OCI-LY3 (cell line): Measurements from ENCODE around the gene CRIP3.

Experiments used
- EZH2phosphoT487 ChIP-seq: fragments of 200-600 bp; shearing (Covaris generic); IDR thresholded peaks from 2 replicates; pipeline ENCODE4 v1.6.1; 2018; ENCODE audit warnings: antibody characterized with exemption, mixed run types, low read depth
- TF ChIP-seq, protein P1 (sequence below): fragments of 200-600, 300-600 bp; sonication (generic); IDR thresholded peaks from 2 replicates; pipeline ENCODE4 v1.5.1; 2014; ENCODE audit warnings: antibody characterized with exemption, low read length, low read depth

DNA sequence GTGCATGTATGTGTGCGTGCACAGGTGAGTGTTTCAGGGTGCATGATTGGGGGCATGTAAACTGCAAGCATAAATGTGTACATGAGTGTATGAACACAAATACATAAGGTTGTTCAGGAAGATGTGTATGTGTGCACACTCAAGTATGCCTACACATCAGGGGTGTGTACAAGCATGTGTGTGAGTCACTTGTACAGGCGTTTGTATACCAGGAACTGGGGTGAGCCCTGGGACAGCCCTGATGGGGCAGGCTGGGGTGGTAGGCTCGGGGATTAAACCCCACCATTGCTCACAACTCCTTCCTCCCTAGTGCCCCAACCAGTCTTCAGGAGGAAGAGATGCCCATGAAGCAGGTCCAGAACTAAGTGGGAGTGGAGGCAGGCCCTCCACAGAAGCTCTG, 4.3 kb downstream of the CRIP3 start:
- no peak for TF ChIP-seq EZH2phosphoT487
- TF ChIP-seq, protein P1, sequence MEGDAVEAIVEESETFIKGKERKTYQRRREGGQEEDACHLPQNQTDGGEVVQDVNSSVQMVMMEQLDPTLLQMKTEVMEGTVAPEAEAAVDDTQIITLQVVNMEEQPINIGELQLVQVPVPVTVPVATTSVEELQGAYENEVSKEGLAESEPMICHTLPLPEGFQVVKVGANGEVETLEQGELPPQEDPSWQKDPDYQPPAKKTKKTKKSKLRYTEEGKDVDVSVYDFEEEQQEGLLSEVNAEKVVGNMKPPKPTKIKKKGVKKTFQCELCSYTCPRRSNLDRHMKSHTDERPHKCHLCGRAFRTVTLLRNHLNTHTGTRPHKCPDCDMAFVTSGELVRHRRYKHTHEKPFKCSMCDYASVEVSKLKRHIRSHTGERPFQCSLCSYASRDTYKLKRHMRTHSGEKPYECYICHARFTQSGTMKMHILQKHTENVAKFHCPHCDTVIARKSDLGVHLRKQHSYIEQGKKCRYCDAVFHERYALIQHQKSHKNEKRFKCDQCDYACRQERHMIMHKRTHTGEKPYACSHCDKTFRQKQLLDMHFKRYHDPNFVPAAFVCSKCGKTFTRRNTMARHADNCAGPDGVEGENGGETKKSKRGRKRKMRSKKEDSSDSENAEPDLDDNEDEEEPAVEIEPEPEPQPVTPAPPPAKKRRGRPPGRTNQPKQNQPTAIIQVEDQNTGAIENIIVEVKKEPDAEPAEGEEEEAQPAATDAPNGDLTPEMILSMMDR = no peak
